Effector memory CD4-positive, alpha-beta T cell (primary cell): ENCODE results near the gene SERTAD3.
"Not testable (repeated sequence)": the region's sequence is repeated elsewhere in the genome, so short reads cannot be mapped to it uniquely, and the experiment has no call there.

Source experiments
- DNase-seq, 3 donors: peaks; one replicate each; pipeline ENCODE4 v3.0.0-alpha.2; 2020
- H3K27ac ChIP-seq: 2 replicates; pipeline ENCODE4 v1.7.0; 2013; ENCODE audit warnings: mild to moderate bottlenecking, low read length, moderate library complexity; ENCODE audit not compliant: insufficient read depth, poor library complexity, severe bottlenecking
- H3K27me3 ChIP-seq: replicated peaks from 2 replicates; pipeline ENCODE4 v1.7.0; 2013; ENCODE audit warnings: mild to moderate bottlenecking, low read length; ENCODE audit not compliant: insufficient read depth, control insufficient read depth, poor library complexity, severe bottlenecking
- H3K36me3 ChIP-seq: 2 replicates; pipeline ENCODE4 v1.7.0; 2013; ENCODE audit warnings: mild to moderate bottlenecking, low read length, moderate library complexity; ENCODE audit not compliant: control insufficient read depth, insufficient read depth
- H3K4me1 ChIP-seq: 2 replicates; pipeline ENCODE4 v1.7.0; 2013; ENCODE audit warnings: low read length, mild to moderate bottlenecking; ENCODE audit not compliant: control insufficient read depth, insufficient read depth, poor library complexity, severe bottlenecking
- H3K4me3 ChIP-seq: 2 replicates; pipeline ENCODE4 v1.7.0; 2013; ENCODE audit warnings: low read length, low read depth, mild to moderate bottlenecking; ENCODE audit not compliant: insufficient read depth, poor library complexity, severe bottlenecking
- H3K9me3 ChIP-seq: 2 replicates; pipeline ENCODE4 v1.7.0; 2013; ENCODE audit warnings: mild to moderate bottlenecking, low read length, moderate library complexity; ENCODE audit not compliant: control insufficient read depth

Gene SERTAD3

GRCh38 chr19:40428197-40428596 lies 15.9 kb downstream of the SERTAD3 start:
- H3K36me3 ChIP-seq, H3K9me3 ChIP-seq, DNase-seq, H3K4me3 ChIP-seq, H3K27me3 ChIP-seq, H3K27ac ChIP-seq: not testable (repeated sequence)
- H3K4me1 ChIP-seq = peaks cover 14% of the 10 kb centered on the region

GRCh38 chr19:40425450-40426287 lies 18.5 kb downstream of the SERTAD3 start, which contains the start of gene SERTAD1:
Gene SERTAD1 (minus strand): TSS chr19:40425992. CDS start chr19:40423546, 2,446 bp downstream.
- DNase-seq = peak; percentile 100
- H3K36me3 ChIP-seq = peaks cover 5% of the 10 kb centered on the region

GRCh38 chr19:40424637-40425449 lies 19.3 kb downstream of the SERTAD3 start:
- Histone ChIP-seq H3K27ac (peak overlapping the region; percentile 96), H3K4me1 (peaks cover 17% of the 10 kb centered on the region), H3K27me3 (no peaks in the 10 kb centered on the region), H3K9me3 (no peaks in the 10 kb centered on the region), H3K36me3 (peaks cover 5% of the 10 kb centered on the region), H3K4me3 (peak overlapping the region; percentile 87)
- no peak for DNase-seq

More at GRCh38 chr19:40425450-40426287, 18.5 kb downstream of the SERTAD3 start, which contains the start of gene SERTAD1:
- H3K27ac ChIP-seq = peak within 1 kb of the TSS; percentile 96
- H3K4me1 ChIP-seq = peaks cover 17% of the 10 kb centered on the region
- H3K27me3 ChIP-seq = no peaks in the 10 kb centered on the region
- peak within 1 kb of the TSS; percentile 87 for H3K4me3 ChIP-seq
- H3K9me3 ChIP-seq = no peaks in the 10 kb centered on the region

GRCh38 chr19:40423938-40424337 lies 20.2 kb downstream of the SERTAD3 start:
- DNase-seq = no peak
- H3K36me3 ChIP-seq = peaks cover 5% of the 10 kb centered on the region
- H3K9me3 ChIP-seq = no peaks in the 10 kb centered on the region
- H3K27me3 ChIP-seq = no peaks in the 10 kb centered on the region
- no peak overlapping the region for H3K4me3 ChIP-seq
- H3K27ac ChIP-seq = no peak overlapping the region
- peaks cover 17% of the 10 kb centered on the region for H3K4me1 ChIP-seq

- no peak overlapping the region for H3K4me3 ChIP-seq
These were observed 21.2 kb downstream of the SERTAD3 start for GRCh38 chr19:40422748-40423566.

GRCh38 chr19:40421993-40422747 lies 22.0 kb downstream of the SERTAD3 start:
- Histone ChIP-seq H3K4me1 (peaks cover 19% of the 10 kb centered on the region), H3K9me3 (no peaks in the 10 kb centered on the region), H3K27me3 (no peaks in the 10 kb centered on the region), H3K36me3 (peaks cover 5% of the 10 kb centered on the region), H3K4me3 (peak overlapping the region; percentile 91), H3K27ac (peak overlapping the region; percentile 74)
- no peak for DNase-seq

More at GRCh38 chr19:40422748-40423566, 21.2 kb downstream of the SERTAD3 start:
- Histone ChIP-seq H3K27me3 (no peaks in the 10 kb centered on the region), H3K36me3 (peaks cover 5% of the 10 kb centered on the region), H3K9me3 (no peaks in the 10 kb centered on the region), H3K27ac (peak overlapping the region; percentile 35), H3K4me1 (peaks cover 17% of the 10 kb centered on the region)
- DNase-seq = no peak

- Histone ChIP-seq H3K9me3 (no peaks in the 10 kb centered on the region), H3K27me3 (no peaks in the 10 kb centered on the region), H3K27ac (peak overlapping the region; percentile 74), H3K4me3 (peak overlapping the region; percentile 91), H3K4me1 (peaks cover 18% of the 10 kb centered on the region), H3K36me3 (peaks cover 5% of the 10 kb centered on the region)
- DNase-seq = peak; percentile 43 to 65 (median 63)
These were observed 23.1 kb downstream of the SERTAD3 start for GRCh38 chr19:40420766-40421765.

- peaks cover 18% of the 10 kb centered on the region for H3K4me1 ChIP-seq
These were observed 23.7 kb downstream of the SERTAD3 start for GRCh38 chr19:40420451-40420765.

More at GRCh38 chr19:40420451-40420765, 23.7 kb downstream of the SERTAD3 start:
- no peak for DNase-seq
- Histone ChIP-seq H3K27ac (peak overlapping the region; percentile 74), H3K4me3 (peak overlapping the region; percentile 91), H3K9me3 (no peaks in the 10 kb centered on the region), H3K27me3 (no peaks in the 10 kb centered on the region), H3K36me3 (peaks cover 5% of the 10 kb centered on the region)
